ENCODE measurements around the gene PCNX4. TPM values are rescaled to one million over a fixed set of nuclear protein-coding genes. Genes with fewer than 3 reads are reported as not detected.

PCNX4 gene
- total RNA-seq, 1 donor from 2014 or later: 96.8 TPM

DNA sequence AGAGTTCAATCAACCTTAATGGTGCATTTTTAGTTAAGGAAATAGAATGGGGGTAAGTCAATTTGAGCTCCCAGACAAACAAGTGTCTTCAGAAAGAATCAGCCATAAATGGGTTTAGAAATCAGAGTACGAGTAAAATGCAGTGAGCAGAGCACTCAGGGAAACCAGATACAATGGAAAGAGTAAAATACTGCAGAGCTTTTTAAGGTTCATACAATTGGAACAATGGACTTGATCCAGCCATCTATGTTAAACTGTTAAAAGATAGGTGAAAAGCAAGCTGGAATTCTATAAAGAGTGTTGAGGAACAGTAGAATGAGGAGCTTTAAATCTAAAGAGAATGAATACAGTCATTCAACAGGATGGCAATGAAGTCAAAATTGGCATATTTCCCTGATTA is 23.8 kb upstream of the PCNX4 start:
- TF ChIP-seq, protein P1, sequence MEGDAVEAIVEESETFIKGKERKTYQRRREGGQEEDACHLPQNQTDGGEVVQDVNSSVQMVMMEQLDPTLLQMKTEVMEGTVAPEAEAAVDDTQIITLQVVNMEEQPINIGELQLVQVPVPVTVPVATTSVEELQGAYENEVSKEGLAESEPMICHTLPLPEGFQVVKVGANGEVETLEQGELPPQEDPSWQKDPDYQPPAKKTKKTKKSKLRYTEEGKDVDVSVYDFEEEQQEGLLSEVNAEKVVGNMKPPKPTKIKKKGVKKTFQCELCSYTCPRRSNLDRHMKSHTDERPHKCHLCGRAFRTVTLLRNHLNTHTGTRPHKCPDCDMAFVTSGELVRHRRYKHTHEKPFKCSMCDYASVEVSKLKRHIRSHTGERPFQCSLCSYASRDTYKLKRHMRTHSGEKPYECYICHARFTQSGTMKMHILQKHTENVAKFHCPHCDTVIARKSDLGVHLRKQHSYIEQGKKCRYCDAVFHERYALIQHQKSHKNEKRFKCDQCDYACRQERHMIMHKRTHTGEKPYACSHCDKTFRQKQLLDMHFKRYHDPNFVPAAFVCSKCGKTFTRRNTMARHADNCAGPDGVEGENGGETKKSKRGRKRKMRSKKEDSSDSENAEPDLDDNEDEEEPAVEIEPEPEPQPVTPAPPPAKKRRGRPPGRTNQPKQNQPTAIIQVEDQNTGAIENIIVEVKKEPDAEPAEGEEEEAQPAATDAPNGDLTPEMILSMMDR (IDR thresholded peaks at IDR 0.05; ENCODE audit: insufficient read depth, low read length, poor library complexity, severe bottlenecking): no peak
- no peaks in the 10 kb centered on the region for H3K27me3 ChIP-seq (ENCODE audit: control insufficient read depth, insufficient read depth, low read length)
- no peak for DNase-seq (ENCODE audit: low read depth)
- H3K36me3 ChIP-seq (ENCODE audit: control insufficient read depth, insufficient read depth, low read length): no peaks in the 10 kb centered on the region
- H3K4me3 ChIP-seq (ENCODE audit: low read depth, low read length): no peak overlapping the region

DNA sequence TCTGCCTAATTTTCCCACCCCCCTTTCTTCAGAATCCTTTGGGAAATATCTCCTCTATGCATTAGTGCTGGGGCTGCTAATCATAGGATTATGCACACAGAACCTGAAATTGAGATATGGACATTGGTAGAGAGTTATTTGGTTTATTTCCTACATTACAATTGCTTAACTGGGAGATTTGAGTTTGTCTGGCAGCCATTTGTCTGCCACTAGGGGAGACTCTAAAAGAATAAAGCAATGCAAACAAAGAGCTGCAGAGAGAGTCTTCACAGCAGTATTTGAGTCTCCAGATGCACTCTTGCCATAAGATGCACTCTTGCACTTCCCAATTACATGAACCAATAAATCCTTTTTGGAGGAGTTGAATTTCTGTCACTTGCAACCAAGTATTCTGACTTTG is 12.0 kb upstream of the PCNX4 start:
- H3K27me3 ChIP-seq (ENCODE audit: control insufficient read depth, insufficient read depth, low read length): no peaks in the 10 kb centered on the region
- no peak for DNase-seq (ENCODE audit: low read depth)
- no peaks in the 10 kb centered on the region for H3K36me3 ChIP-seq (ENCODE audit: control insufficient read depth, insufficient read depth, low read length)
- no peak overlapping the region for H3K4me3 ChIP-seq (ENCODE audit: low read depth, low read length)
- TF ChIP-seq, protein P1 (IDR thresholded peaks at IDR 0.05; ENCODE audit: insufficient read depth, low read length, poor library complexity, severe bottlenecking): no peak

DNA sequence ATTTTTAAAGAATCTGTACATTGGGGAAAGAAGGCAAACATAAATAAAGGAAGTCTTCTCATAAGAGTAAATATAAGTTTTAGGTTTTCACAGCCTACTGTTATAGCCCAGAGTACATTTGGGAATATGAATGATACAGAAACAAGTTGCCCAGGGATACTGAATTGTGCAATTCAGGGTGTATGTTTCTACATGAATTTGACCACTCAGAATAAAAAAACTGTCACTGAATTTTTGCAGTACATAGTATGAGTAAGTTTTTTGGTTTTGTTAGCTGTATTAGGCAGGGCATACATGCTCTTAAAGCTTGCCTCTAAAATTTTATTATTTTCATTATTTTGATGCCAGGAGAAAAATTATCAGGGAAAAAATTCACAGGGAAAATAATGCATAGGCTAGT is 6.6 kb upstream of the PCNX4 start:
- TF ChIP-seq, protein P1 (IDR thresholded peaks at IDR 0.05; ENCODE audit: insufficient read depth, low read length, poor library complexity, severe bottlenecking): no peak
- no peaks in the 10 kb centered on the region for H3K27me3 ChIP-seq (ENCODE audit: control insufficient read depth, insufficient read depth, low read length)
- no peak overlapping the region for H3K4me3 ChIP-seq (ENCODE audit: low read depth, low read length)
- DNase-seq (ENCODE audit: low read depth): no peak
- H3K36me3 ChIP-seq (ENCODE audit: control insufficient read depth, insufficient read depth, low read length): no peaks in the 10 kb centered on the region

DNA sequence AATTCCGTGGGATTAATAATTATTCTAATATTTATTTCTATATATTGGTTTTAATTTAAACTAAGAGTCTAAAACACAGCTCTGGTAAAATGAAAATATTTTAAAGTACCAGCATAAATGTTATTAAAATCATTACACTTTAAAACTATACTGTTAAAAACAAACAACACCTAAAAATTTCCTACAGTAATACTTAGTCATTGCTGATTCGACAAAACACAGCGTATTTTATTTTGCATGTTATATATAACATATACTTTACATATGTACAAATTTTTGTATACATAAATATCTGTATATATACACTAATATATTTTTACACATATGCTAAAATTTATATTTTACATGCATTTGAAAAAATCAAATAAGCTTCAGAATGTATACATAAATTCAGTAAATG is 6.0 kb upstream of the PCNX4 start:
- Histone ChIP-seq H3K36me3 (ENCODE audit: control insufficient read depth, insufficient read depth, low read length) (no peaks in the 10 kb centered on the region), H3K27me3 (ENCODE audit: control insufficient read depth, insufficient read depth, low read length) (no peaks in the 10 kb centered on the region), H3K4me3 (ENCODE audit: low read depth, low read length) (no peak overlapping the region)
- no peak for DNase-seq (ENCODE audit: low read depth)
- TF ChIP-seq, protein P1 (IDR thresholded peaks at IDR 0.05; ENCODE audit: insufficient read depth, low read length, poor library complexity, severe bottlenecking): no peak

DNA sequence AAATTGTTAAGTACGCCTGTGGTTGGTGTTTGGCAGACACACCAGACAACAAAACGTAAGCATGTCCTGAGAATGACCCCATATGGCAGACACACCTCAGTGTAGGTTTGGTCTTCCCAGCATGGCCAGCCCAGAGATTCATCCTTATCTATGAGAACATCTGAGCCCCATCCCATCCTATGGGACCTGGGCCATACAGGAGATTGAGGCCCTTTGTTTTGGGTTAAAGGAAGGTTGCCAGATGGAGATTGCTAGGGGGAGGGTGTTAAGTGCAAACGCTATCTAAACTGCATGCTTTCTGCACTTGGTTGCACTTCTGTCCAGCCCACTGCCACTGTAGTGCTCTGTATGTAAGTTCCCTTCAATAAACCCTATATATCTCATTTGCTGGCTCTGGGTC is 4.1 kb upstream of the PCNX4 start:
- TF ChIP-seq, protein P1 (IDR thresholded peaks at IDR 0.05; ENCODE audit: insufficient read depth, low read length, poor library complexity, severe bottlenecking): no peak
- Histone ChIP-seq H3K36me3 (ENCODE audit: control insufficient read depth, insufficient read depth, low read length) (no peaks in the 10 kb centered on the region), H3K4me3 (ENCODE audit: low read depth, low read length) (no peak overlapping the region), H3K27me3 (ENCODE audit: control insufficient read depth, insufficient read depth, low read length) (no peaks in the 10 kb centered on the region)
- DNase-seq (ENCODE audit: low read depth): no peak

DNA sequence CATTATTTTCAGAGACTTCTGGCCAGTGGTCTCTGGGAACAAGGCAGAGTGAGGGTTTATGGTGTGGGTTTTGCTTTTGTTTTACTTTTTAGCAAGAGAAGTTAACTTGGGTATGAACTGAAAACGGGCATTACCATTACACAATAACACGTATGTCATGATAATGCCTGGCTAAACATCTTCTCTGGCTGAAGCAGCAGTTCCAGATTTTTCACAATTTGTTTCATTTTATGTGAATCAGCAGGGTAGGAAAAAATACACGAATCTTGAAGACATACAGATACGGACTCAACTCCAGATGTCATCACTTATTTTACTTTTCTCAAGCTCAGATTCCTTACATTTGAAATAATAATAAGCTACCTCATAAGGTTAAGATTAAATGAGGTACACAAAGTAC is 2.5 kb upstream of the PCNX4 start:
- no peak overlapping the region for H3K4me3 ChIP-seq (ENCODE audit: low read depth, low read length)
- no peaks in the 10 kb centered on the region for H3K27me3 ChIP-seq (ENCODE audit: control insufficient read depth, insufficient read depth, low read length)
- DNase-seq (ENCODE audit: low read depth): no peak
- TF ChIP-seq, protein P1 (IDR thresholded peaks at IDR 0.05; ENCODE audit: insufficient read depth, low read length, poor library complexity, severe bottlenecking): no peak
- H3K36me3 ChIP-seq (ENCODE audit: control insufficient read depth, insufficient read depth, low read length): no peaks in the 10 kb centered on the region
